Measurements from ENCODE around the gene ATXN2. TPM values are rescaled to one million over a fixed set of nuclear protein-coding genes. Genes with fewer than 3 reads are reported as not detected.
"Not testable (repeated sequence)": the region's sequence is repeated elsewhere in the genome, so short reads cannot be mapped to it uniquely, and the experiment has no call there.

Gene ATXN2
- polyA plus RNA-seq, 1 experiment = 19.1 TPM

- Histone ChIP-seq H3K27me3 (ENCODE audit: control insufficient read depth, insufficient read depth, low read length) (no peaks in the 10 kb centered on the region), H3K9me3 (ENCODE audit: control insufficient read depth, insufficient read depth, low read length) (peaks cover 4% of the 10 kb centered on the region; the same call in 1 of the 2 replicates), H3K4me3 (ENCODE audit: low read depth, low read length) (peak overlapping the region; percentile 58), H3K27ac (ENCODE audit: low read depth, low read length) (peak overlapping the region; percentile 65)
- CTCF ChIA-PET = interaction anchor here (0.6 to 3.5 kb wide), 8 partner anchors 8 to 610 kb away, joined by 3 to 27 read pairs (median 3); no protein-coding TSS in a partner anchor
- no peak for DNase-seq (ENCODE audit: low read depth, low spot score)
- TF ChIP-seq CTCF (IDR thresholded peaks at IDR 0.05; ENCODE audit: low read depth, low read length) = no peak
- POLR2A ChIA-PET = interaction anchor here (0.6 kb wide), 1 partner anchor 31 kb away, joined by 3 read pairs; no protein-coding TSS in a partner anchor
Measured at GRCh38 chr12:111404362-111405148, 194.6 kb downstream of the ATXN2 start.

- CTCF ChIA-PET = interaction anchor here (3.5 kb wide), 1 partner anchor 49 kb away, joined by 27 read pairs; no protein-coding TSS in a partner anchor
- H3K27me3 ChIP-seq (ENCODE audit: control insufficient read depth, insufficient read depth, low read length); H3K4me3 ChIP-seq (ENCODE audit: low read depth, low read length); H3K27ac ChIP-seq (ENCODE audit: low read depth, low read length); POLR2A ChIA-PET; DNase-seq (ENCODE audit: low read depth, low spot score); H3K9me3 ChIP-seq (ENCODE audit: control insufficient read depth, insufficient read depth, low read length): not testable (repeated sequence)
Measured at GRCh38 chr12:111402490-111402824, 196.7 kb downstream of the ATXN2 start.

Small RNAs within 50 kb of the gene (small RNA-seq; reads per million reads assigned to genes)
- not detected for gene RF00066 (ENCODE audit: insufficient read length, low read depth)

Other genes with a start within 250 kb of the ATXN2 start
- gene PHETA1, start 230.2 kb downstream of the ATXN2 start, polyA plus RNA-seq (2011; rRNA removed) = 3.5 TPM in 2 replicates
- 21.6 and 22.6 TPM in 2 replicates for gene SH2B3, start 193.4 kb downstream of the ATXN2 start, polyA plus RNA-seq (2011; rRNA removed)
- gene BRAP, start 86.6 kb upstream of the ATXN2 start, polyA plus RNA-seq (2011; rRNA removed) = 18.8 and 24.4 TPM in 2 replicates
- 17.0 and 18.8 TPM in 2 replicates for gene ACAD10, start 86.7 kb upstream of the ATXN2 start, polyA plus RNA-seq (2011; rRNA removed)
- 84.1 and 90.8 TPM in 2 replicates for gene ALDH2, start 167.6 kb upstream of the ATXN2 start, polyA plus RNA-seq (2011; rRNA removed)
- 32.1 and 33.5 TPM in 2 replicates for gene MAPKAPK5, start 242.9 kb upstream of the ATXN2 start, polyA plus RNA-seq (2011; rRNA removed)

Data from AG04450 (cell line).